ENCODE measurements around the gene ANKRD11. TPM values are rescaled to one million over a fixed set of nuclear protein-coding genes. Genes with fewer than 3 reads are reported as not detected.

Gene ANKRD11
- total RNA-seq, 1 donor from 2014 or later = 164 TPM

DNA sequence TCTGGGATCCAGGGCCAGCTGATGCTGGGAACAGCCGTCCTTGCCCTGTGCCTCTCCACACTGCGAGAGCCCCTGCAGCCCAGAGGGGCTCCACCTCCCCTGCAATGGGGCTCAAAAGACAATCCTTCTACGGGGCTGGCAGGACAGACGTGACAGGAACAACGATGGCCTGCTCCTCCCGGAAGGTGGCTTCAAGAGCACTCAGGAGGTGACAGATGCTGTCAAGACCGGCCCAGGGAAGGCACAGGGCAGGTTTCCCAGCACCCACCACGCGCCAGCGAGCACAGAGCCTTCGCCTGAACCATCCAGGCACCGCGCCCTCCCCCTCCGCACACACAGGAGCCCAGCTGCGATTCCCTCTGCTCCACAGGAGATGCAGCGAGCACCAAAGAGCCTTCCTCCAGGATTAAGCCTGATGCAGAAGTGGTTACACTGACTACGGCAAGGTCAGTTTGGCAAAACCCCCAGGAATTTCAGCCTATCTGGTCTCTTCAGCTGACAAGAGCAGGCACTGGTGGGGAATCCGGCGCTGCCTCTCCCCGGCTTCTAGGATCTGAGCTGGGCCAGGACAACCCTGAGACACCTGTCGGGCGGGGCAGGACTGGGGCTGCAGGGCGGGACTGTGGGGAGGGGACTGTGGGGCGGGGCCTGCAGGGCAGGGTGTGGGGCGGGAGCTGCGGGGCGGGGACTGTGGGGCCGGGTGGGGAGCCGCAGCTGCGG lies 169.4 kb downstream of the ANKRD11 start:
- Mint-ChIP-seq H3K4me1 (peaks cover 85% of the 10 kb centered on the region), H3K36me3 (ENCODE audit: low read depth) (no peaks in the 10 kb centered on the region), H3K27ac (ENCODE audit: unreplicated experiment) (peak overlapping the region; percentile 12), H3K4me3 (peak overlapping the region; percentile 15), H3K27me3 (ENCODE audit: low read depth) (peaks cover 3% of the 10 kb centered on the region), H3K9me3 (no peaks in the 10 kb centered on the region)
- no peak for DNase-seq (ENCODE audit: low read depth, low spot score)
- TF ChIP-seq, protein P1, sequence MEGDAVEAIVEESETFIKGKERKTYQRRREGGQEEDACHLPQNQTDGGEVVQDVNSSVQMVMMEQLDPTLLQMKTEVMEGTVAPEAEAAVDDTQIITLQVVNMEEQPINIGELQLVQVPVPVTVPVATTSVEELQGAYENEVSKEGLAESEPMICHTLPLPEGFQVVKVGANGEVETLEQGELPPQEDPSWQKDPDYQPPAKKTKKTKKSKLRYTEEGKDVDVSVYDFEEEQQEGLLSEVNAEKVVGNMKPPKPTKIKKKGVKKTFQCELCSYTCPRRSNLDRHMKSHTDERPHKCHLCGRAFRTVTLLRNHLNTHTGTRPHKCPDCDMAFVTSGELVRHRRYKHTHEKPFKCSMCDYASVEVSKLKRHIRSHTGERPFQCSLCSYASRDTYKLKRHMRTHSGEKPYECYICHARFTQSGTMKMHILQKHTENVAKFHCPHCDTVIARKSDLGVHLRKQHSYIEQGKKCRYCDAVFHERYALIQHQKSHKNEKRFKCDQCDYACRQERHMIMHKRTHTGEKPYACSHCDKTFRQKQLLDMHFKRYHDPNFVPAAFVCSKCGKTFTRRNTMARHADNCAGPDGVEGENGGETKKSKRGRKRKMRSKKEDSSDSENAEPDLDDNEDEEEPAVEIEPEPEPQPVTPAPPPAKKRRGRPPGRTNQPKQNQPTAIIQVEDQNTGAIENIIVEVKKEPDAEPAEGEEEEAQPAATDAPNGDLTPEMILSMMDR (conservative IDR thresholded peaks at IDR 0.05) = no peak

DNA sequence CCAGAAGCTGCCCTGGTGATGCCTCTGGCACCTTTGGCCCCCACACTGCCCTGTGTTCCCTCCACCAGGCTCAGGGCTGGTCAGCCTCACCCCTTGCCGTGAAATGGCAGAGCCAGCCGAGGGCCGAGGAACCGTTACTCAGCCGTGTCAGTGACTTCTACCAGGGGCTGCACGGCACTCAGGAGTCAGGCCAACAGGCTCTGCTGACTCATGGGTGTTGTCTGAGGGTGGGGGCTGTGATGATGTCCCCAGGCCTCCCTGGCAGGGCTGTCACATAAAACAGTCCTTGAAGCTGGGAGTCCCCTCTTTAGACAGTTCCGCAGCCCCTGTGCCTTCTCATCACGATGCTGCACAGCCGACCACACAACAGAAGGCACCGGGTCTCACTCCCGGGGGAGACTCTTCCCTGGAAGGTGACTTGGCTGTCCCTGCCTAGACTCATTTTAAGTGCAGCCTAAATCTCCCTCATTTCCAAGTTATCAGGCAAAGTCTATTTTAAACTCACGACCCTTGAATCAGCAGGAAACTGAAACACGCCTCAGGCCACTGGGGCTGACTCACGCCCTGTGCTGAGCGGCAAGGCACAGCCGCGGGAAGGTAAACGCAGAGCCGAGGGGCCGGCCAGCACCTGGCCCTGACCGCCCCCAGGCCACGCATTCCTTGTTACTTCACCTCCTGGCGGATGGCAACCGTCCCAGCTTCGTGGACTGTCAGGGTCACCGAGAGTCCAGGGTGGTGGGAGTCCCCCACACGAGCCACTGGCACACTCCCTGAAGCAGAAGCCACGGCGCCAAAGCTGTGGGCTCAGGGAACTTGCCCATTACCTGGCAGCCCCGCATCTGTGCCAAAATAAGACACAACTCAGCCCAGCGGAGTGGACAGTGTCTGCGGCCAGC lies 170.2 kb downstream of the ANKRD11 start:
- TF ChIP-seq, protein P1 (conservative IDR thresholded peaks at IDR 0.05) = no peak
- Mint-ChIP-seq H3K4me3 (peak overlapping the region; percentile 75), H3K27ac (ENCODE audit: unreplicated experiment) (peak overlapping the region; percentile 87), H3K9me3 (no peaks in the 10 kb centered on the region), H3K4me1 (peaks cover 80% of the 10 kb centered on the region), H3K36me3 (ENCODE audit: low read depth) (no peaks in the 10 kb centered on the region), H3K27me3 (ENCODE audit: low read depth) (peaks cover 3% of the 10 kb centered on the region)
- DNase-seq (ENCODE audit: low read depth, low spot score) = no peak

DNA sequence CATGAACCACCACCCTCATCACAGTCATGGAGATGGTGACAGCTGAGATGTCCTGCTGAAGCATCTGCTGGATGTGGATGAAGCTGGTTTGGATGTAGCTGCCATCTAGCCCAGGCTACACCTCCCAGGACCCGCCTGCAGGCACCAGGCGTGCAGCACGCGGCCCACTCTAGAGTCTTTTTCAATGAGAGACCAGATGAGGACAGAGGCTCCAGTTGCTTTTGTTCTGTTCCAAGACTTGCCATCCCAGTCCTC lies 170.8 kb downstream of the ANKRD11 start:
- Mint-ChIP-seq H3K9me3 (no peaks in the 10 kb centered on the region), H3K4me3 (no peak overlapping the region), H3K4me1 (peaks cover 78% of the 10 kb centered on the region), H3K27ac (ENCODE audit: unreplicated experiment) (peak overlapping the region; percentile 50), H3K27me3 (ENCODE audit: low read depth) (peaks cover 3% of the 10 kb centered on the region), H3K36me3 (ENCODE audit: low read depth) (no peaks in the 10 kb centered on the region)
- TF ChIP-seq, protein P1 (conservative IDR thresholded peaks at IDR 0.05) = no peak
- no peak for DNase-seq (ENCODE audit: low read depth, low spot score)

DNA sequence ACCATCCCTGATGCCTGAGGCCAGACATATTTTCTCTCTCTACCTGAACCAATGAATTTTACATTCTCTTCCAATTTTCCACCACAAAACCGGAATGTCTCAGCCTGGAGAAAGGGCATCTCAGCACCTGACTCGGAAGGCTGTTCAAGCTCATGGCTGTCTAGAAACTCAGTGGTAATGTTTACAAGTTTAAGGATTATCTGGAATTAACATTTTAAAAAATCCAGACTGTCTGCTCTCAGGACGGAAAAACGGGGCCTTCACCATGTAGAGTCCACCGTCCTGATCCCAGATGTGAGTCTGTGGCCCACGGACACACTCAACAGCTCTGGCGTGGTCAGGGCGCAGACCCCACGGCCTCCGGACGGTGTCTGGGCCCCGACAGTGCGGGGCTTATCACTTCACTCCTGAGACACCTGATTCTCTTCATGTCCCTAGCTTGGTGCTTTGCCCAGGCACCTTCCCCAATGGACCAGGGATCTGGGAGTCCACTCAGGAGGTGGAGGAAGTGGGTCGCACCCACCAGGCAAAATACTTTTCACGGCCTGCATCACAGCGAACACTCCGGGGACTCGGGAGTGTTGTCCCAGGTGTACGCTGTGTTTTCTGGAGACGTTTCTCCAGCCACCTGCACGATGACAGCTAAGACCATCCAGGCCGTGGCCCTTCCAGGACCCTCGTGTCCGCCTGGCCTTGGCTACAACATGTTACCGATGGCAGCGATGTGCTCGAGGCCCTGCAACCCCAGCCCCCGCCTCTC lies 171.3 kb downstream of the ANKRD11 start:
- Mint-ChIP-seq H3K27ac (ENCODE audit: unreplicated experiment) (no peak overlapping the region), H3K4me1 (peaks cover 79% of the 10 kb centered on the region), H3K36me3 (ENCODE audit: low read depth) (no peaks in the 10 kb centered on the region), H3K27me3 (ENCODE audit: low read depth) (peaks cover 3% of the 10 kb centered on the region), H3K9me3 (no peaks in the 10 kb centered on the region), H3K4me3 (no peak overlapping the region)
- TF ChIP-seq, protein P1 (conservative IDR thresholded peaks at IDR 0.05) = no peak
- no peak for DNase-seq (ENCODE audit: low read depth, low spot score)

DNA sequence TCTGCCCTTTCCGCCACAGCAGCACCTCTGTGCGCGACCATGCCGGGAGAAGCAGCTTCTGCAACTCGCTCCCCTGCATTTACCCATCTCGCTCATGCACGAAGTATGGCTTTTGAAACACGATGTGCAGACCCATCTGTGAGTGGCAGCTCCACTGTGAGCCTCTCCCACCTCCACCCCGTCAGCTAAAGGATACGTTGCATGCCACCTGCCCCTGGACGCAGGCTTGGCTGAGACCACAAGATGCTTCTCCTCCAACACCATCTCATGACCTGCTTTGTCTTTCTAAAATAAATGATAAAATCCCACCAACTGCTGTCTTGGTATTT lies 172.0 kb downstream of the ANKRD11 start:
- H3K9me3 Mint-ChIP-seq = no peaks in the 10 kb centered on the region
- H3K4me3 Mint-ChIP-seq = no peak overlapping the region
- TF ChIP-seq, protein P1 (conservative IDR thresholded peaks at IDR 0.05) = no peak
- peak overlapping the region; percentile 88 for H3K27ac Mint-ChIP-seq (ENCODE audit: unreplicated experiment)
- DNase-seq (ENCODE audit: low read depth, low spot score) = no peak
- H3K4me1 Mint-ChIP-seq = peaks cover 77% of the 10 kb centered on the region
- H3K36me3 Mint-ChIP-seq (ENCODE audit: low read depth) = no peaks in the 10 kb centered on the region
- peaks cover 3% of the 10 kb centered on the region for H3K27me3 Mint-ChIP-seq (ENCODE audit: low read depth)
